ENCODE results near the gene PPA1. TPM values are rescaled to one million over a fixed set of nuclear protein-coding genes. Genes with fewer than 3 reads are reported as not detected.

PPA1 gene
- total and polyA plus RNA-seq, 2 donors (not counting 3 experiments of a cell fraction or from before 2014, with no cell fraction given), result 63.5 to 140 TPM

DNA sequence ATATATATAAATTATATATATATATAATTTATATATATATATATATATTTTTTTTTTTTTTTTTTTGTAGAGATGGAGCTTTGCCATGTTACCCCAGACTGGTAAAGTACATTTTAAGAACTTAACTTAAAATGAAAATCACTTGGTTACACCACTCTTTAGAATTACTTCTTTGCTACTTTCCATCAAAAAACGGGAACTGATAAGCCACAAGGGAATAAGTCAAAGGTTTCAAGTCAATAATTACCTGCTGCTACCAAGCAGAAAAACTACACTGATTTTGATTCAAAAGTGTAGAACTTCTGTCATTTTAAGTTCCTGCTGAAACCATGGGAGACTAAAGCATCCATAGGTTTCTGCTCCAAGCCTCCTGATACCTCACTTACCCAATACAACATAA lies 12.2 kb downstream of the PPA1 start:
- no peak overlapping the region for H3K27ac ChIP-seq (ENCODE audit: insufficient read depth, low read depth, low read length)
- intact Hi-C loops (cut with micrococcal nuclease), result loop anchor here (1.0 kb wide), 1 partner anchor 143 kb away; no protein-coding TSS in a partner anchor
- dilution Hi-C loops (cut with MboI; ENCODE audit: extremely low pct_ligation_motif_present, low sequenced_read_pairs), result no loop called here
- peaks cover 2 to 9% of the 10 kb centered on the region in 2 experiments for H3K36me3 ChIP-seq (ENCODE audit: control insufficient read depth in 2 of 2, extremely low read depth in 1 of 2, insufficient read depth in 2 of 2, low read length in 2 of 2)
- H4K20me1 ChIP-seq (replicated peaks; ENCODE audit: control insufficient read depth, extremely low read depth, insufficient read depth, low read length), result no peaks in the 10 kb centered on the region
- no peaks in the 10 kb centered on the region for H3K27me3 ChIP-seq (ENCODE audit: control insufficient read depth in 2 of 2, insufficient read depth in 2 of 2, low read length in 2 of 2)
- no peak overlapping the region for H3K9ac ChIP-seq (replicated peaks; ENCODE audit: extremely low read depth, insufficient read depth, low read length)
- DNase-seq (ENCODE audit: low read depth, low spot score) (no peak), FAIRE-seq (no peak)
- H3K79me2 ChIP-seq (ENCODE audit: control insufficient read depth, insufficient read depth, low read length), result peaks cover 21% of the 10 kb centered on the region
- H3K4me1 ChIP-seq (ENCODE audit: control insufficient read depth, extremely low read depth, insufficient read depth, low read length), result peaks cover 6% of the 10 kb centered on the region
- no peak overlapping the region for H3K4me3 ChIP-seq (replicated peaks in 1 of 3; ENCODE audit: insufficient read depth in 1 of 3, low read depth in 1 of 3, low read length in 3 of 3)
- H2AFZ ChIP-seq (ENCODE audit: low read depth, low read length), result no peak overlapping the region
- ChIA-PET CTCF (interaction anchor here (0.6 to 5.8 kb wide), 62 partner anchors 10 to 540 kb away, joined by 3 to 498 read pairs (median 6); partner anchors contain the start of genes EIF4EBP2, LRRC20, NODAL and PALD1), POLR2A (interaction anchor here (1.0 kb wide), 3 partner anchors 11 to 143 kb away, joined by 3 to 10 read pairs (median 4); partner anchors contain the start of gene SAR1A)
- H3K9me3 ChIP-seq (replicated peaks; ENCODE audit: control insufficient read depth, insufficient read depth, low read length), result no peaks in the 10 kb centered on the region
- TF ChIP-seq JUN (IDR thresholded peaks at IDR 0.05; ENCODE audit: borderline replicate concordance, insufficient read depth, insufficient read length, low read depth) (no peak), MYC (IDR thresholded peaks at IDR 0.05; ENCODE audit: low read depth, low read length) (no peak), FOS (IDR thresholded peaks at IDR 0.05; ENCODE audit: borderline replicate concordance, insufficient read depth, low read length) (no peak), POLR2AphosphoS5 (IDR thresholded peaks at IDR 0.05; ENCODE audit: insufficient read depth, low read depth, low read length) (no peak), EZH2 (IDR thresholded peaks at IDR 0.05; ENCODE audit: borderline replicate concordance, low read depth, low read length, severe bottlenecking) (no peak), GATA2 (IDR thresholded peaks at IDR 0.05; ENCODE audit: insufficient read depth, insufficient read length, low read depth, low read length) (no peak), POLR2A (IDR thresholded peaks at IDR 0.05; ENCODE audit: low read depth, low read length) (no peak)
- TF ChIP-seq, protein P1, sequence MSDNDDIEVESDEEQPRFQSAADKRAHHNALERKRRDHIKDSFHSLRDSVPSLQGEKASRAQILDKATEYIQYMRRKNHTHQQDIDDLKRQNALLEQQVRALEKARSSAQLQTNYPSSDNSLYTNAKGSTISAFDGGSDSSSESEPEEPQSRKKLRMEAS (IDR thresholded peaks at IDR 0.05; ENCODE audit: insufficient read depth, insufficient read length), result no peak
- TF ChIP-seq, protein P2, sequence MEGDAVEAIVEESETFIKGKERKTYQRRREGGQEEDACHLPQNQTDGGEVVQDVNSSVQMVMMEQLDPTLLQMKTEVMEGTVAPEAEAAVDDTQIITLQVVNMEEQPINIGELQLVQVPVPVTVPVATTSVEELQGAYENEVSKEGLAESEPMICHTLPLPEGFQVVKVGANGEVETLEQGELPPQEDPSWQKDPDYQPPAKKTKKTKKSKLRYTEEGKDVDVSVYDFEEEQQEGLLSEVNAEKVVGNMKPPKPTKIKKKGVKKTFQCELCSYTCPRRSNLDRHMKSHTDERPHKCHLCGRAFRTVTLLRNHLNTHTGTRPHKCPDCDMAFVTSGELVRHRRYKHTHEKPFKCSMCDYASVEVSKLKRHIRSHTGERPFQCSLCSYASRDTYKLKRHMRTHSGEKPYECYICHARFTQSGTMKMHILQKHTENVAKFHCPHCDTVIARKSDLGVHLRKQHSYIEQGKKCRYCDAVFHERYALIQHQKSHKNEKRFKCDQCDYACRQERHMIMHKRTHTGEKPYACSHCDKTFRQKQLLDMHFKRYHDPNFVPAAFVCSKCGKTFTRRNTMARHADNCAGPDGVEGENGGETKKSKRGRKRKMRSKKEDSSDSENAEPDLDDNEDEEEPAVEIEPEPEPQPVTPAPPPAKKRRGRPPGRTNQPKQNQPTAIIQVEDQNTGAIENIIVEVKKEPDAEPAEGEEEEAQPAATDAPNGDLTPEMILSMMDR (IDR thresholded peaks at IDR 0.05; ENCODE audit: extremely low read depth in 1 of 2, insufficient read depth in 1 of 2, low read depth in 1 of 2, low read length in 2 of 2), result no peak
- no TSS peak for BruUV-seq (replicated peaks)
- H3K9me1 ChIP-seq (replicated peaks; ENCODE audit: control insufficient read depth, extremely low read depth, insufficient read depth, low read length), result no peaks in the 10 kb centered on the region
- H3K4me2 ChIP-seq (ENCODE audit: insufficient read depth, low read length), result peak overlapping the region; percentile 29
